Ovary (tissue), 3 donors: ENCODE measurements around the gene CARMIL1.

Experiments used
- EP300 ChIP-seq: sonication (generic); formaldehyde crosslinking; IDR thresholded peaks from one replicate; pipeline ENCODE4 v1.6.1; 2017; ENCODE audit warnings: antibody characterized with exemption
- POLR2A ChIP-seq: fragments of 450-650 bp; IDR thresholded peaks from one replicate; pipeline ENCODE4 v1.6.1; 2017; ENCODE audit warnings: antibody characterized with exemption, mild to moderate bottlenecking, moderate library complexity
- TF ChIP-seq, protein P1 (sequence below), 3 donors: fragments of 450-650 bp in 2 of 3; fragments of 200-600 bp in 1 of 3; IDR thresholded peaks; one replicate each; pipeline versions ENCODE4 v1.5.1 to v1.8.0; 2016 to 2022; ENCODE audit warnings: antibody characterized with exemption in 3 of 3, mild to moderate bottlenecking in 1 of 3
- donor health status: DM: no; HTN: no; CAD: no.

DNA sequence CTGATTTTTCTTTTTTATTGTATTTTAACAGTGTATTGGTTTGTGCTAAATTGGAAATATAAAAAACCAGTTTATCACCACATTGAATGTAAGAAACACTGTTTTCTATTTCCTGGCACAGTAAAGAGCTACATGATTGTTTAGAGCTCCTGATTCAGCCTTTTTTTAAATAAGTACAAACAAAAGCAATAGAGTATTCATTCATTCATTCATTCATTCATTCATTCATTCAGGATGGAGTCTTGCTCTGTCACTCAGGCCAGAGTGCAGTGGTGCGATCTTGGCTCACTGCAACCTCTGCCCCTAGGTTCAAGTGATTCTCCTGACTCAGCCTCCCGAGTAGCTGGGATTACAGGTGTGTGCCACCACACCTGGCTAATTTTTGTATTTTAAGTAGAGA is 276.0 kb downstream of the CARMIL1 start:
- TF ChIP-seq, protein P1, sequence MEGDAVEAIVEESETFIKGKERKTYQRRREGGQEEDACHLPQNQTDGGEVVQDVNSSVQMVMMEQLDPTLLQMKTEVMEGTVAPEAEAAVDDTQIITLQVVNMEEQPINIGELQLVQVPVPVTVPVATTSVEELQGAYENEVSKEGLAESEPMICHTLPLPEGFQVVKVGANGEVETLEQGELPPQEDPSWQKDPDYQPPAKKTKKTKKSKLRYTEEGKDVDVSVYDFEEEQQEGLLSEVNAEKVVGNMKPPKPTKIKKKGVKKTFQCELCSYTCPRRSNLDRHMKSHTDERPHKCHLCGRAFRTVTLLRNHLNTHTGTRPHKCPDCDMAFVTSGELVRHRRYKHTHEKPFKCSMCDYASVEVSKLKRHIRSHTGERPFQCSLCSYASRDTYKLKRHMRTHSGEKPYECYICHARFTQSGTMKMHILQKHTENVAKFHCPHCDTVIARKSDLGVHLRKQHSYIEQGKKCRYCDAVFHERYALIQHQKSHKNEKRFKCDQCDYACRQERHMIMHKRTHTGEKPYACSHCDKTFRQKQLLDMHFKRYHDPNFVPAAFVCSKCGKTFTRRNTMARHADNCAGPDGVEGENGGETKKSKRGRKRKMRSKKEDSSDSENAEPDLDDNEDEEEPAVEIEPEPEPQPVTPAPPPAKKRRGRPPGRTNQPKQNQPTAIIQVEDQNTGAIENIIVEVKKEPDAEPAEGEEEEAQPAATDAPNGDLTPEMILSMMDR (IDR thresholded peaks at IDR 0.05), result no peak
- TF ChIP-seq EP300 (no peak), POLR2A (no peak)
